ENCODE data around the gene APBB1IP.

- no peak for TF ChIP-seq CTCF (IDR thresholded peaks at IDR 0.05; ENCODE audit: low read depth, low read length, poor library complexity, severe bottlenecking)
- TF ChIP-seq EZH2phosphoT487 (IDR thresholded peaks at IDR 0.05; ENCODE audit: borderline replicate concordance, low read length): no peak
Observed at GRCh38 chr10:26464632-26465280, 26.6 kb downstream of the APBB1IP start.

Data from DOHH2 (cell line).